OCI-LY3 (cell line): ENCODE measurements around the gene HELZ.

Experiments used
- H2AFZ ChIP-seq: fragments of 200-600, 300-600 bp; shearing (Covaris generic); 2 replicates; pipeline ENCODE4 v1.6.0; 2014; ENCODE audit warnings: antibody characterized with exemption, low read depth, low read length
- H3K27ac ChIP-seq: fragments of 200-600, 300-600 bp; sonication (generic); 2 replicates; pipeline ENCODE4 v1.5.1; 2014; ENCODE audit warnings: mild to moderate bottlenecking, low read length, moderate library complexity, mixed read lengths
- H3K27me3 ChIP-seq: fragments of 200-600, 300-600 bp; sonication (generic); 2 replicates; pipeline ENCODE4 v1.6.1; 2014; ENCODE audit warnings: low read depth, low read length, mixed read lengths
- H3K36me3 ChIP-seq: fragments of 200-600, 300-600 bp; sonication (generic); replicated peaks from 2 replicates; pipeline ENCODE3; 2014; ENCODE audit warnings: low read depth, low read length, mixed read lengths
- H3K4me1 ChIP-seq: fragments of 300-600, 200-600 bp; sonication (generic); 2 replicates; pipeline ENCODE4 v1.6.1; 2014; ENCODE audit warnings: low read length, mixed read lengths
- H3K4me2 ChIP-seq: fragments of 200-600, 300-600 bp; sonication (generic); 2 replicates; pipeline ENCODE4 v1.6.1; 2014; ENCODE audit warnings: low read length, mixed read lengths
- H3K4me3 ChIP-seq: fragments of 300-600, 200-600 bp; sonication (generic); 2 replicates; pipeline ENCODE4 v1.5.1; 2014; ENCODE audit warnings: antibody characterized with exemption, mild to moderate bottlenecking, low read length, moderate library complexity
- H3K79me2 ChIP-seq: fragments of 300-600, 200-600 bp; shearing (Covaris generic); 2 replicates; pipeline ENCODE4 v1.6.1; 2014; ENCODE audit warnings: mild to moderate bottlenecking, low read length, mixed read lengths
- H3K9ac ChIP-seq: fragments of 300-600, 200-600 bp; shearing (Covaris generic); 2 replicates; pipeline ENCODE4 v1.6.0; 2014; ENCODE audit warnings: mild to moderate bottlenecking, low read length, moderate library complexity
- H3K9me3 ChIP-seq: fragments of 200-600, 300-600 bp; shearing (Covaris generic); 2 replicates; pipeline ENCODE4 v1.6.1; 2014; ENCODE audit warnings: low read length, mixed read lengths; ENCODE audit not compliant: insufficient read depth
- H4K20me1 ChIP-seq: fragments of 200-600, 300-600 bp; sonication (generic); 2 replicates; pipeline ENCODE4 v1.6.1; 2016; ENCODE audit warnings: low read length, mixed read lengths; ENCODE audit not compliant: insufficient read depth
- EZH2phosphoT487 ChIP-seq: fragments of 200-600 bp; shearing (Covaris generic); IDR thresholded peaks from 2 replicates; pipeline ENCODE4 v1.6.1; 2018; ENCODE audit warnings: antibody characterized with exemption, mixed run types, low read depth
- TF ChIP-seq, protein P1 (sequence below): fragments of 200-600, 300-600 bp; sonication (generic); IDR thresholded peaks from 2 replicates; pipeline ENCODE4 v1.5.1; 2014; ENCODE audit warnings: antibody characterized with exemption, low read length, low read depth

Gene HELZ, protein sequence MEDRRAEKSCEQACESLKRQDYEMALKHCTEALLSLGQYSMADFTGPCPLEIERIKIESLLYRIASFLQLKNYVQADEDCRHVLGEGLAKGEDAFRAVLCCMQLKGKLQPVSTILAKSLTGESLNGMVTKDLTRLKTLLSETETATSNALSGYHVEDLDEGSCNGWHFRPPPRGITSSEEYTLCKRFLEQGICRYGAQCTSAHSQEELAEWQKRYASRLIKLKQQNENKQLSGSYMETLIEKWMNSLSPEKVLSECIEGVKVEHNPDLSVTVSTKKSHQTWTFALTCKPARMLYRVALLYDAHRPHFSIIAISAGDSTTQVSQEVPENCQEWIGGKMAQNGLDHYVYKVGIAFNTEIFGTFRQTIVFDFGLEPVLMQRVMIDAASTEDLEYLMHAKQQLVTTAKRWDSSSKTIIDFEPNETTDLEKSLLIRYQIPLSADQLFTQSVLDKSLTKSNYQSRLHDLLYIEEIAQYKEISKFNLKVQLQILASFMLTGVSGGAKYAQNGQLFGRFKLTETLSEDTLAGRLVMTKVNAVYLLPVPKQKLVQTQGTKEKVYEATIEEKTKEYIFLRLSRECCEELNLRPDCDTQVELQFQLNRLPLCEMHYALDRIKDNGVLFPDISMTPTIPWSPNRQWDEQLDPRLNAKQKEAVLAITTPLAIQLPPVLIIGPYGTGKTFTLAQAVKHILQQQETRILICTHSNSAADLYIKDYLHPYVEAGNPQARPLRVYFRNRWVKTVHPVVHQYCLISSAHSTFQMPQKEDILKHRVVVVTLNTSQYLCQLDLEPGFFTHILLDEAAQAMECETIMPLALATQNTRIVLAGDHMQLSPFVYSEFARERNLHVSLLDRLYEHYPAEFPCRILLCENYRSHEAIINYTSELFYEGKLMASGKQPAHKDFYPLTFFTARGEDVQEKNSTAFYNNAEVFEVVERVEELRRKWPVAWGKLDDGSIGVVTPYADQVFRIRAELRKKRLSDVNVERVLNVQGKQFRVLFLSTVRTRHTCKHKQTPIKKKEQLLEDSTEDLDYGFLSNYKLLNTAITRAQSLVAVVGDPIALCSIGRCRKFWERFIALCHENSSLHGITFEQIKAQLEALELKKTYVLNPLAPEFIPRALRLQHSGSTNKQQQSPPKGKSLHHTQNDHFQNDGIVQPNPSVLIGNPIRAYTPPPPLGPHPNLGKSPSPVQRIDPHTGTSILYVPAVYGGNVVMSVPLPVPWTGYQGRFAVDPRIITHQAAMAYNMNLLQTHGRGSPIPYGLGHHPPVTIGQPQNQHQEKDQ (N-terminal part only)

DNA sequence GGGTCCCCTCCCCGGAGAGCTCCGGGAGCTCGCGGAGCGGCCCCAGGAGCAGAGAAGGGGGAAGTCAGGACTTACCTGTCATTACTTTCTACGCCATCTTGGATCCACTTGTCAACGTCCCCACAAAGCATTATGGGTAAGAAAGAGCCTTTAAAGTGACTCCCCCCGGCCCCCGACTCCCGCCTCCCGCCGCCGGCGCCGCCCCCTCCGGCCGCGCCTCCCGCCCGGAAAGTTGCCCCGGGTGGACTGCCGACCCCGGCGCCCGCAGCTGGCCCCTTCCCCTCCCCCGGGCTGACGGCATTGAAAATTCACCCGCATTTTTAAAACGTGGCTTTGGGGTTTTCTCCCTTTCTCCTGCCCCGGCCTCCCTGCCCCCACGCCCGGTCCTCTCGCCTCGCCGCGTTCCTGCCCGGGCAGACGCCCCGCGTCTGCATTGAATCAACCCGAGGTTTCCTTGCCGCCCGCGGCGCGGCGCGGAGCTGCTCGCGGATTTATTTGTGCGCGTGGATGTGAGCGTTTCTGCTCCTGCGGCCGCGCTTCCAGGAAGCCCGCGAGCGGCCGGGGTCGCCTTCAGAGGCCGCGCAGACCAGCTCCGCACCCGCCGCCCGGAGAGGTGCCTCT is at the start of gene HELZ:
TSS of gene HELZ (minus strand) at position 124 of the 621 bp plus-strand sequence. CDS start 26,392 bp downstream, outside the sequence.
- Histone ChIP-seq H3K9ac (peak within 1 kb of the TSS; percentile 86), H3K79me2 (peaks cover 42% of the 10 kb centered on the region), H3K4me3 (peak within 1 kb of the TSS; percentile 95), H3K4me2 (peak within 1 kb of the TSS; percentile 82), H3K27ac (peak within 1 kb of the TSS; percentile 24), H3K9me3 (no peaks in the 10 kb centered on the region), H3K27me3 (no peaks in the 10 kb centered on the region), H2AFZ (peak within 1 kb of the TSS; percentile 87), H3K4me1 (peaks cover 18% of the 10 kb centered on the region), H4K20me1 (peaks cover 13% of the 10 kb centered on the region; the same call in 1 of the 2 replicates), H3K36me3 (peaks cover 8% of the 10 kb centered on the region)
- TF ChIP-seq EZH2phosphoT487, result no peak
- TF ChIP-seq, protein P1, sequence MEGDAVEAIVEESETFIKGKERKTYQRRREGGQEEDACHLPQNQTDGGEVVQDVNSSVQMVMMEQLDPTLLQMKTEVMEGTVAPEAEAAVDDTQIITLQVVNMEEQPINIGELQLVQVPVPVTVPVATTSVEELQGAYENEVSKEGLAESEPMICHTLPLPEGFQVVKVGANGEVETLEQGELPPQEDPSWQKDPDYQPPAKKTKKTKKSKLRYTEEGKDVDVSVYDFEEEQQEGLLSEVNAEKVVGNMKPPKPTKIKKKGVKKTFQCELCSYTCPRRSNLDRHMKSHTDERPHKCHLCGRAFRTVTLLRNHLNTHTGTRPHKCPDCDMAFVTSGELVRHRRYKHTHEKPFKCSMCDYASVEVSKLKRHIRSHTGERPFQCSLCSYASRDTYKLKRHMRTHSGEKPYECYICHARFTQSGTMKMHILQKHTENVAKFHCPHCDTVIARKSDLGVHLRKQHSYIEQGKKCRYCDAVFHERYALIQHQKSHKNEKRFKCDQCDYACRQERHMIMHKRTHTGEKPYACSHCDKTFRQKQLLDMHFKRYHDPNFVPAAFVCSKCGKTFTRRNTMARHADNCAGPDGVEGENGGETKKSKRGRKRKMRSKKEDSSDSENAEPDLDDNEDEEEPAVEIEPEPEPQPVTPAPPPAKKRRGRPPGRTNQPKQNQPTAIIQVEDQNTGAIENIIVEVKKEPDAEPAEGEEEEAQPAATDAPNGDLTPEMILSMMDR, result no peak

DNA sequence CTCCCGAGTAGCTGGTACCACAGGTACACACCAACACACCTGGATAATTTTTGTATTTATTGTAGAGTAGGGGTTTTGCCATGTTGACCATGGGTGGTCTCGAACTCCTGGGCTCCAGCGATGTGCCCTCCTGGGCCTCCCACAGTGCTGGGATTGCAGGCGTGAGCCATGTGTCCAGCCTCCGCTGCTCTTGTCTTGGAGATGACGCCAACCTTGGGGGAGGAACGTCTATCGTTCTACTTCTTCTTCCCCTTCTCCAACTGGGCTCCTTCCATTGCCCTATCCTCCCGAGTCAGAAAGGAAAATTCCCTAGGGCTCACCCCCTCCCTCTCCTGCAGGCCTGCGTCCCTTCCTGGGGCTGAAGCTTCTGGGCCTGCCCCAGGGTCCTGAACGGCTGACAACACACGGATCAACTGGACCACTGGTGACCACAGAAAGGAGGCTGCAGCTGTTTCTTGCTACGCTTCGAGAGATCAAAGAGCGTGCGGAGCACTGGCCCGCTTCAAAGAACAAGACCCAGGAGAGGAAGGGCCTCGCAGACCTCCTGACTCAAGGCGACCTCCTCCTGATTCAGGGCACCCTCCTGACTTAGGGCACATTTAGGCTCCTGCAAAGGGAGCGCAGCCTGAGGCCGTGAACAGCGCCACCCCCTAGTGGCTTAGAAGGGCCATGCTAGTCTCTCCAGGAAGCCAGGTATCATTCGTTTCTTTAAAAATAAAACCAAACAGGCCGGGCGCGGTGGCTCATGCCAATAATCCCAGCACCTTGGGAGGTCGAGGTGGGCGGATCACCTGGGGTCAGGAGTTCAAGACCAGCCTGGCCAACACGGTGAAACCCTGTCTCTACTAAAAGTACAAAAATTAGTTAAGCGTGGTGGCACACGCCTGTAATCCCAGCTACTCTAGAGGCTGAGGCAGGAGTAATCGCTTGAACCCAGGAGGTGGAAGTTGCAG is 48.5 kb upstream of the HELZ start:
- H3K4me2 ChIP-seq, result peak overlapping the region; percentile 60
- H3K27ac ChIP-seq, result no peak overlapping the region
- H2AFZ ChIP-seq, result peak overlapping the region; percentile 72
- no peaks in the 10 kb centered on the region for H3K36me3 ChIP-seq
- TF ChIP-seq, protein P1, result peak; percentile 79
- no peak for TF ChIP-seq EZH2phosphoT487
- peak overlapping the region; percentile 46 for H3K9ac ChIP-seq
- no peaks in the 10 kb centered on the region for H3K27me3 ChIP-seq
- H3K79me2 ChIP-seq, result no peaks in the 10 kb centered on the region
- peak overlapping the region; percentile 64 for H3K4me3 ChIP-seq
- H3K4me1 ChIP-seq, result no peaks in the 10 kb centered on the region
- H4K20me1 ChIP-seq, result no peaks in the 10 kb centered on the region
- H3K9me3 ChIP-seq, result no peaks in the 10 kb centered on the region

DNA sequence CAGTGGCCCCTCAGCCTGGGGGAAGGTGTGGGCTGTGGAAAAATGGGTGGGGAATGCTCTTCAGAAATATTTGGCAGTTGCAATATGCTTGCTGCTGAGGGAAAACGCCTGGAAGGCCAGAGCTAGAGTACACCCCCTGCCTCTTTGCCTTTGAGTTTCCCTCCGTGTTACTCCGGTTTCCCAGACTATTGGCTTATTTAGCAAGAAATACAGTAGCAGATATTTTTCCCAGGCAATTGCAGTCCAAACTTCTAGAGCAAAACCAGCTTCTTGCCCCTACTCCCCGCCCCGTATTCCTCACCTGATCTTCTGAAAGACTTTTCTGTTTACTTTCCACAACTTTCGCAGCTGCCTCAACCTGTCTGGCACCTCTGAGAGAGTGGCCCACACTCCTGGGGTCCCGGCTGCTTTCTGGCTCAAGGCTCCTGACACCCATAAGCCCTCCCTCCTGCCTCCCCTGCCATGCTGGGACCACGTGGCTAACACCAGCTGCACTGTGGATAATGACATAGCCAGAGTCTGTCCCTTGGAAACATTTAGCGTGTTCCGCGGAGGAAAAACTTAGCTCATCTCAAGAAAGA is 45.8 kb upstream of the HELZ start:
- Histone ChIP-seq H3K9me3 (no peaks in the 10 kb centered on the region), H3K27ac (no peak overlapping the region), H3K4me3 (no peak overlapping the region), H2AFZ (no peak overlapping the region), H3K4me2 (no peak overlapping the region), H3K4me1 (no peaks in the 10 kb centered on the region), H4K20me1 (no peaks in the 10 kb centered on the region), H3K27me3 (no peaks in the 10 kb centered on the region), H3K9ac (no peak overlapping the region), H3K79me2 (no peaks in the 10 kb centered on the region), H3K36me3 (no peaks in the 10 kb centered on the region)
- TF ChIP-seq EZH2phosphoT487, result no peak
- TF ChIP-seq, protein P1, result no peak
